Epithelial cell of esophagus (primary cell): ENCODE measurements around the gene SF3A2.

Experiments
- DNase-seq: peaks from one replicate; pipeline ENCODE4 v3.0.0; 2010; ENCODE audit warnings: low read depth
- H3K4me3 ChIP-seq: 2 replicates; pipeline ENCODE4 v1.5.1; 2011; ENCODE audit warnings: mild to moderate bottlenecking, low read length, control low read depth
- TF ChIP-seq, protein P1 (sequence below): IDR thresholded peaks from 2 replicates; pipeline ENCODE4 v1.5.1; 2011; ENCODE audit warnings: low read depth, mild to moderate bottlenecking, low read length, control low read depth, inconsistent platforms; ENCODE audit not compliant: insufficient read depth; ENCODE audit errors: missing control alignments

SF3A2 gene

DNA sequence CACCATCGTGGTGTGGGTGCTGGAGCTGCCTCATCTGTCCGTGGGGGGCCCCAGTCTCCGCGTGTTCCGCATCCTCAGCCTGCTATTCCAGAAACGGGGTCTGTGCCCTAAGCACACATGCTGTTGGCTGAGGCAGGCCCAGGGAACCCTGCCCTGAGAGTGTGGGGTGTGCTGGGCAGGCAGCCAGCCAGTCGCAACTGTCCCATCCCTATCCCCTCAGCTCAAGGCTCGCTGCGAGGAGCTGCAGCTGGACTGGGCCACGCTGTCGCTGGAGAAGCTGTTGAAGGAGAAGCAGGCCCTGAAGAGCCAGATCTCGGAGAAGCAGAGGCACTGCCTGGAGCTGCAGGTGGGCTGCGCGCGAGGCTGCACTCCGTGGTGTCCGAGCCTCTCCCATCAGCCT is 22.4 kb upstream of the SF3A2 start:
- no peak overlapping the region for H3K4me3 ChIP-seq
- DNase-seq, result no peak
- TF ChIP-seq, protein P1, sequence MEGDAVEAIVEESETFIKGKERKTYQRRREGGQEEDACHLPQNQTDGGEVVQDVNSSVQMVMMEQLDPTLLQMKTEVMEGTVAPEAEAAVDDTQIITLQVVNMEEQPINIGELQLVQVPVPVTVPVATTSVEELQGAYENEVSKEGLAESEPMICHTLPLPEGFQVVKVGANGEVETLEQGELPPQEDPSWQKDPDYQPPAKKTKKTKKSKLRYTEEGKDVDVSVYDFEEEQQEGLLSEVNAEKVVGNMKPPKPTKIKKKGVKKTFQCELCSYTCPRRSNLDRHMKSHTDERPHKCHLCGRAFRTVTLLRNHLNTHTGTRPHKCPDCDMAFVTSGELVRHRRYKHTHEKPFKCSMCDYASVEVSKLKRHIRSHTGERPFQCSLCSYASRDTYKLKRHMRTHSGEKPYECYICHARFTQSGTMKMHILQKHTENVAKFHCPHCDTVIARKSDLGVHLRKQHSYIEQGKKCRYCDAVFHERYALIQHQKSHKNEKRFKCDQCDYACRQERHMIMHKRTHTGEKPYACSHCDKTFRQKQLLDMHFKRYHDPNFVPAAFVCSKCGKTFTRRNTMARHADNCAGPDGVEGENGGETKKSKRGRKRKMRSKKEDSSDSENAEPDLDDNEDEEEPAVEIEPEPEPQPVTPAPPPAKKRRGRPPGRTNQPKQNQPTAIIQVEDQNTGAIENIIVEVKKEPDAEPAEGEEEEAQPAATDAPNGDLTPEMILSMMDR, result no peak

DNA sequence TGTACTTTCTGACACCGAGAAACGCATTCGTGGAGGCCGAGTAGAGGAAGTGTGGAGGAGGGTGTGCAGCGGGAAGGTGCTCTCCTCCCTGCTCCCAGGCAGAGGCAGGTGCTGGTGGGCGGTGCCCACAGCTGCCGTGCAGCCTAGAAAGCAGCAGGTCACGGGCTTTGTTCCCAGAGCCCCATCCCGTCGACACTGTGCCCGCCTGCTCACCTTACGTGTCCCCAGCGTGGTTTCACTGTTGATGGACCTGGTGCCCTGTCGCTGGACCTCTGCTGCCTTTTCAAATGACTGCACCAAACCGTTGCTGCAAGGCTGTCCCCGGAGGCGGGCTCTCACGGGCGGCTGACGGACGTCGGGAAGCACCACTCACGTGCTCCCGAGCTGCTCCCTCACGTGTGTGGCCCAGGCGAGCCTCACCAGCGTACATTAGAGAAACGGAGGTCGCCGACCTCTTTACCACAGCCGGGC is 21.3 kb upstream of the SF3A2 start:
- no peak overlapping the region for H3K4me3 ChIP-seq
- TF ChIP-seq, protein P1, result no peak
- no peak for DNase-seq

DNA sequence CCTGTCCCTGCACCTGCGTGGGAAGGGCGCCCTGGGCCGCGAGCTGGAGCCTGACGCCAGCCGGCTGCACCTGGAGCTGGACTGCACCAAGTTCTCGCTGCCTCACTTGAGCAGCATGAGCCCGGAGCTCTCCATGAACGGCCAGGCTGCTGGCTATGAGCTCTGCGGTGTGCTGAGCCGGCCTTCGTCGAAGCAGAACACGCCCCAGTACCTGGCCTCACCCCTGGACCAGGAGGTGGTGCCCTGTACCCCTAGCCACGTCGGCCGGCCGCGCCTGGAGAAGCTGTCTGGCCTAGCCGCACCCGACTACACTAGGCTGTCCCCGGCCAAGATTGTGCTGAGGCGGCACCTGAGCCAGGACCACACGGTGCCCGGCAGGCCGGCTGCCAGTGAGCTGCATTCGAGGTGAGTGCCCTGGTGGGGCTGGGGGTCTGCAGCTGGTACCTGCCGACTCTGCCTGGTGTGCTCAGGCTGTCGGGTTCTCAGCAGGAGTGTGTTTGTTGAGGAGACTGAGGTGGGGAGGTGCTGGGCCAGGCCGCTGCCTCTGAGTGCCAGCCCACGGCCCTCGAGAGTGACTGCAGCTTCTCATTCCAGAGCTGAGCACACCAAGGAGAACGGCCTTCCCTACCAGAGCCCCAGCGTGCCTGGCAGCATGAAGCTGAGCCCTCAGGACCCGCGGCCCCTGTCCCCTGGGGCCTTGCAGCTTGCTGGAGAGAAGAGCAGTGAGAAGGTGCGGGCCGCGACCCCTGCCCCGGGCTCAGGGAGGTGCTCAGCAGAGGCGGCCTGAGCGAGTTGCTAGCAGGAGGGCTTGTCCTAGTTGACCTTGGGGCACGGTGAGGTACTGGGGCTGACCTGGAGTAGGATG is 20.0 kb upstream of the SF3A2 start:
- TF ChIP-seq, protein P1, result no peak
- no peak overlapping the region for H3K4me3 ChIP-seq
- no peak for DNase-seq

DNA sequence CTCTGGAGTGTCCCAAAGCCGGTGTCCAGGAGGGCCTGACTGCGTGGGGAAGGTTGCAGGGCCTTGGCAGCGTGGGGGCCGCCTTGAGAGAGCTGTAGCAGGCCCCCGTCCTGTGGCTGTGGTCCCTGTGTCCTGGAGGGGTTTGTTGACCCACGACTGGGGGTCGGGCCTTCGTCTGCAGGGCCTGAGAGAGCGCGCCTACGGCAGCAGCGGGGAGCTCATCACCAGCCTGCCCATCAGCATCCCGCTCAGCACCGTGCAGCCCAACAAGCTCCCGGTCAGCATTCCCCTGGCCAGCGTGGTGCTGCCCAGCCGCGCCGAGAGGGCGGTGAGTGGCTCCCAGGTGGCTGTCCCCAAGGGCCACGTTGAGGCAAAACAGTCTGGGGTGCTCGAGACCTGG is 19.0 kb upstream of the SF3A2 start:
- H3K4me3 ChIP-seq, result no peak overlapping the region
- no peak for DNase-seq
- TF ChIP-seq, protein P1, result no peak

DNA sequence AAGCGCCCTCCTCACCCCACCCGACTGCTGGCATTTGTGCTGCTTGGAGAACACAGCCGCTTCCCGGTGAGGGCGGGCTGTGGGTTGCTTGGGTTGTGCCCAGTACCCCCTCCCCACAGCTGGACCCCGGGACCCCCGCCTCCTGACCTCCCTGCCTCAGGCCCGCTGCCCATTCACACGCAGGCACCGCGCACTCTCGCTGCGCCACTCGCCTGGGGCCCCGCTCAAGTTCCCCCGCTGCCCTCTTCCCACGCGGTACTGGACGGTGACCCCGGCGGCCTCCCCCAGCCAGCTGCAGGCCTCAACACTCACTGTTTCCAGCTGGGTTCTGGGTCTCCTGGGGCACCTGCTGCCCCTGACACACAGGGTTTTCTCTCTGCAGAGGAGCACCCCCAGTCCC is 16.9 kb upstream of the SF3A2 start:
- TF ChIP-seq, protein P1, result no peak
- no peak overlapping the region for H3K4me3 ChIP-seq

DNA sequence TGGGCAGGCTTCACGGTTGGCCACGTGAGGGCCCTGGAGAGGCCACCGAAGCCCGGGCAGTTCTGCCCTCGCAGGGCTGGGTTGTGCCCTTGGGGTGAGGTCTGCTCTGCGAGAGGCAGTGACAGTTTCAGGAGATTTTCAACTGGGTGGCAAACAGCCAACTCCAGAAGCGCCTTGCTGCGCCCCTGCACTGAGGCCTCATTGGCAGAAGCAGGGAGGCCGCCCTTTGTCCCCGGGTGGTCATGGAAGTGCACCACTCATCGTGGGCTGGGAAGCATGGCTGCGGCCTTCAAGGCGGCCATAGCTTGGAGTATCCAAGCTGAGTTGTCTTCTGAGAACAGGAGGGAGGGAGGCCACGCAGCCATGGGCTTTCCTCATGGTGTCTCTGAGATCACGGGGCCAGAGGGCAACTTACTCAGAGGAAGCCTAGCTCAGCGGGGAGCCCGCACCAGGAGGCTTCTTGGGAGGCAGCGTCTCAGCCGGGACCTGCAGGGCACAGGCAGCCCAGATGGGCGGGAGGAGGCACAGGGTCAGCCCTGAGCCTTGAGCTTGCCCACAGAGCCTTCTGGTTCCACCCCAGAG is 15.3 kb upstream of the SF3A2 start:
- TF ChIP-seq, protein P1, result no peak
- DNase-seq, result no peak
- no peak overlapping the region for H3K4me3 ChIP-seq

More for the DNA sequence above, 16.9 kb upstream of the SF3A2 start:
- no peak for DNase-seq
